ENCODE data around the gene HNRNPH1.

Gene HNRNPH1

DNA sequence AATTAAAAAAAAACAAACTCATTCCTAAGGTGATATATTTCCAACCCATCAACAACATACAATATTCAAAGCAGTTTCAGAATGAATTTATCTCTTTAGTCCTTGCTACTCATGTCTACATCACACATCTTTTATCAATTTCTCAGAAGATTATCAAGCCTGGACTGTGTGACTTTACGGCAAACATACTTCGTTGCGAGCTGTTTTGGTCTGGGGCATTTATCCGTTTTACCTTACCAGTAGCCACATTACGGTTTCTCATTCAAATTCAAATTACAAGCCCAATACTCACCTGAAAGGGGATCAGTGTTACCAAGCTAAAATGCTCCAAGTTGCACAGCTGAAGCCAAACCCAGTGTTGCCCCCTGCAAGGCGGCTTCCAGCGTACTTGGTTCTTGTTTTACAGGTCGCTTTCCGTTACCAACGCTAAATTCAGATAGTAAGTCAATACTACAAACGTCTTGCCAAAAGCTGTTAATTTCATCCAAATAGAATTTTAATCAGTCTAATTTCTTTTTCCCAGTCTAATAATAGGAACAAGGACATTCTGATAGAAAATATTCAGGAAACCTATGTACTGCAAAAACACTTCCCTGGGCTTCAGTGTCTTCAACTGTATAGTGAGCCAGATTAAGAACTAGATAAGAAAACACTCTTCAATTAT lies 1.8 kb downstream of the HNRNPH1 start:
- no peak for DNase-seq

DNA sequence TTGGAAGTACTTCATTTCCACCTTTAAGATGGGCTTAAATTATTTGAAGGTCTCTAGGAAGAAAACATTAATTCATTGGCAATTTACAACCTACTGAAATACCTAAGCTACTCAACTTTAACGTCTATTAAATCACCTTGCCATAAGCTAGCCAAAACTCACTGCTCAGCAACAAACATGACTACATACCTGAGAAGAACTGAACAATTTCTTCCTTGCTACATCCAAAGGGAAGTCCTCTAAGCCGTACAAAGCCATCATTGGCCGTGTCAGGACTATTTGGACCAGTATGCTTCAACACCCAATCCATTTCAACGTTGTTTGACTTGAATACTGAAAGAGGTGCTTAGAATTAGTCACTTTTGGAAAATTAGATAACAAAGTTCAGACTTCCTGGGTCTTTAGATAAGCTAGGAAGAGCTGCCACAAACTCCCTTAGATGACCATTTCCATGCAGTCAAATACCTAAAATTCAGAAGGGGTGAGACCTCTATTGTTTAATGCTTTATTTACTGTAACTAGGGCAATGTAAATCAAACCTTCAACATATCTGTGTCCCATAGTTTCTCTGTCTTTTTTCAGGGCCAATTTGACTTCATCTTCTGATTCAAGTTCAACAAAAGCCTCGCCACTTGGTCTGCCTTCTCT lies 2.6 kb downstream of the HNRNPH1 start:
- no peak for DNase-seq

DNA sequence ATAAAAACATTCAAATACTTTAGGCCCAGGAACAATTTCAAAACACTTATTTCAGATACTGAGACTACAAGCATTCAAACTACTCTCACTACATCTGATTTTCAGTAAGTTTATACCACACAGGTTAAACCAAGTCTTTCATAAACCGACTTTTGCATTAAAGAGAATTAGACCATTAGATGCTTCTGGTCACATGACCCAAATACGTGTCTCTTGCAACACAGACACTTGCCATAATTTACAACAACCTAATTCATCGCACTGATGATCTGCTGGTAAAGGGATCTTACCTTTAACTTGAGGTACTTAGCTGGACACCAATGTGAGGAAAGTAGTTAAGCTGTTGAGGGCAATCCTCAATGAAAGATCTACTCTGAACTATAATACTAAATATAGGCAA lies 3.2 kb downstream of the HNRNPH1 start:
- no peak for DNase-seq

DNA sequence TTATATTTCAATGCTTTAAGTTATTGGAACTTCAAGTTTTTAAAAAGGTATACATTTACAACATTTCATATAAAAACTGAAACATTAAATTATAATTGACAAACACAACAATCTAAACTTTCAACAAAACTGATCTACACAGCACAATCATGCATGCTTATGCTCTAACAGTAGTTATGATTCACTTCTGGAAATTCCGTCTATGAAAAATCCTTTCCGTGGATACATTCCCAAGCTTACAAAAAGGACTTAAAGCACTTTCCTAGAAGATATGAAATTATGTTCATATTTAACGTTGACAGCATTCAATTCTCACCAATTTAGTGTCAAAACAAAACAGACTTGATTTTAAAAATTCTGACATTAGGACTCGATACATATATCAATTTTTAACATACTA lies 3.7 kb downstream of the HNRNPH1 start:
- no peak for DNase-seq

DNA sequence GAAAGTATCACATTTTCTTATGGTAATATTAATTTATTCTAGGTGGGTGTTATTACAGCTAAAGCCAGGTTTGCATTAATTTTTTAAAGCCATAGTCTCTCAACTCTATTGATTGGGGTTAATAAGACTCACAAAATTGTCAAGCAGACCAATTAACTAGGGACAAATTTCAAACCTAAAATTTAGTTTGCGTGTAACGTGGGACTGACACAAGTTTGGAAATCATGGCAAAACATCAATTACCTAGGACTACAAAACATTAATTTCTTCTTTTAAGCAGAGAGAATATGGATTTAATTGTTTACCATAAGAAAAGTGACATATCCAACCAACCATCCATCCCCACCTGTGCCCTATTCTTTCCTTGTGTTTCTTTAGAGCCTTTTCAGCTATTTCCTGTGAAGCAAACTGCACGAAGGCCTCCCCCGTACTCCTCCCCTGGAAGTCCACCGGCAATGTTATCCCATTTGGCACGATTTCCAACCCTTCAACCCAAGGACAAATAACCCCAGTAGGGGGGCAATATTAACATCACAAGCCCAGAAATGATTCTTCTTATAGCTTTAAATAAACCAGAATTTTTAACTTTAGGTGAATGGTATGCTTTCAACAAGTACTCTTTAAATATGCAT lies 4.4 kb downstream of the HNRNPH1 start:
- no peak for DNase-seq

DNA sequence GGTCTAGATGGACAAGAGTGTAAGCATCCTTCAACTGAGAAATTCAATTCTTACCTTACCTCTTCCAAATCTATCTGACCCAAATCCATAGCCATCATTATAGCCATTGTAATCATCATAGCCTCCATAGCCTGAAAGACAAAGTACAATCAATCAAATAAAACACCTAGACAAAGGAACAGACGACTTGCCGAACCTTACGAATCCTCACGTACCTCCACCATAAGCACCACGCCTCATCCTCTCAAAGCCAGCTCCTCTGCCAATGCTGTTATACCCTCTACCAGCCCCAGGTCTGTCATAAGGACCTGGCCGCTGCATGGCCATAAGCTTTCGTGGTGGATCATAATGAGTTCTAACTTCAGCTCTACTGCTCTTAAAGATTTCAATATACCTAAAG lies 5.5 kb downstream of the HNRNPH1 start:
- no peak for DNase-seq

GRCh38 chr5:179616002-179616594 lies 7.4 kb downstream of the HNRNPH1 start:
- no peak for DNase-seq

DNA sequence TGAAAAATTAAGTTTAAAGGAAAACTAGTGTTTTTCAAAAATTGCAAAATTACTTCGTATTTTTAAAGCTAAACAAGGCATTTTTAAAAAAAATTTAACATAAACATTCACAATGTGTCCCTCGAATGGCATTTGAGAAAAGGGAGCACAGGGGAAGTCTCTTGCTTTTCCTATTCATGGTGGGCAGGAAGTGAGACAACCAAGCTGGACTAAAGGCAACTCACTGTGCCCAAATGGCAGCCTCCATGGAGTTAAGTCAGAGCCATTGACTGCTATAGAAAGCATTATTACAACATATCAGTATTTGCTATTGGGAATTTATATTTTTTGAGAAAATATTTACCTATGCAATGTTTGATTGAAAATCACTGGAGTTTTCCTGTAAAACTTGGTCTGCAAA lies 8.3 kb downstream of the HNRNPH1 start:
- DNase-seq = no peak

DNA sequence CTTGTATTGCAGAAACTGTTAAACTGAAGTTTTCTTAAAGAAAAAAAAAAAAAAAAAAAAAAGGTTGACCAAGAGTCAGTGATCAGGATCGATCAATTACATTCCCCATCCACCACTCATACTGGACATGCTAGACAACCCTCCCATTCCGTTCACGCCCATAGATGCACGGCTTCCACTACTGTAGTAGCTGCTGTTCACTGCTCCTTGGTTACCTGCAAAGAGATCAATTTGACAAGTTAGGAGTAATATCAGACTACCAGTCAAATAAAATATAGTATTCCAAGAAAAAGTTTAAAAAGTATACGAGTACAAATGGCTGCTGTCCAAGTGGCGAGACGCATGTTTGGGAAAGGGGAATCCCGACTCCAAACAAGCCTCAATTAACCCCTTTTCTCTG lies 8.7 kb downstream of the HNRNPH1 start:
- no peak for DNase-seq

GRCh38 chr5:179613460-179614071 lies 9.9 kb downstream of the HNRNPH1 start:
- DNase-seq = no peak

GRCh38 chr5:179612577-179613459 lies 10.7 kb downstream of the HNRNPH1 start:
- no peak for DNase-seq

DNA sequence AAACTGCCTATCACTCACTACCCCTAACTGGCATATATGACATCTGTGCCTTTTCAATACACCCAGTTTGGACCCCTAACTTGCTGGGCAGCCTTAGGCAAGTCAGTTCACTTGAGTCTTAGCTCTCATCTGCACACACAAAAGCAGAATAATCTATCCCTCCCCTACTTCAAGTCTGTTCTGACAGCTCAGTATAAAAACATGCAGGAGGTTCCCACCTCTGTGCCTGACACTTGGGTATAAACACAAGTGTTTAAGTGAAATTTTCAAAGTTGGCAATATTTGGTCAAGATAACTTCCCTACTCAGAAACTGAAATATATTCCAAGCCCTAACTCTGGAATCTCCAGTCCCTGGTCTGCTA lies 12.6 kb downstream of the HNRNPH1 start:
- DNase-seq = no peak

DNA sequence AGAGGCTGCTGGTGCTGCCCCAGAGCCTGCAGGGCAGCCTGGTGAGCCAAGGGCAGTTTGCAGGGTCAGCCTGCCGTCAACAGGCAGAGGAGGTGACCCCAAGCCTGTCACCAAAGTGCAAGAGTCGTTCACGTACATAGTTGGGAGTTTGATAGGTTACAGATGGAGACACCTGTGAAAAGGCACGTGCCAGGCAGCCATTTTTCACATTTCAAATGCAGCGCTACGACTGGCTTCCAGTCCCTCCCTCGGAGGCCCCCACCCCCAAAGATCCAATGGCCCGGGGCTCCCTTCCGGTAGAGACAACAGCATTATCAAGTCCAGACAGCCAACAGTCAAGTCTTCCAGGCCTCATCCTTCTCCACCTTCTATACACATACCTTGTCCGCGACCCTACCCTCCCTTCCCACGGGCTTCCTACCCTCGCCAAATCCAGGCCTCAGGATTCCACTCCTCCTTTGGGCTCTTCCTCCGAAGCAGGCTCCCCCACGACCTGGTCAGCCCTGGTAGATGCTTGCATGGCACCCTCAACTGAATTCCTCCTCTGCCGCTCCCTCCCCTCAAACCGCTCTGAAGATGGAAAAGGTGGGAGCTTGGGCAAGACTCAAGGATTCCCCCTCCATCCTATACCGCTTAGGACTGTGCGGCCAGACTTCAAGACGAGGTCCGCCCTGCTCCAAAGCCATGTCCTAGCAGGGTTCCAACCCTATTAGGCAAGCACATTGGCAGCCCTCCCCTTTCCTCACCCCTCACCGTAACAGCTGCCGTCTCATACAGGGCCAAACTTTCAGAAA lies 13.2 kb downstream of the HNRNPH1 start:
- no peak for DNase-seq

GRCh38 chr5:179609834-179610108 lies 13.7 kb downstream of the HNRNPH1 start:
- DNase-seq = no peak

GRCh38 chr5:179608131-179608581 lies 15.3 kb downstream of the HNRNPH1 start:
- no peak for DNase-seq

- DNase-seq = no peak
These were observed 16.1 kb downstream of the HNRNPH1 start for GRCh38 chr5:179607160-179607931.

GRCh38 chr5:179606910-179607159 lies 16.6 kb downstream of the HNRNPH1 start:
- no peak for DNase-seq

DNA sequence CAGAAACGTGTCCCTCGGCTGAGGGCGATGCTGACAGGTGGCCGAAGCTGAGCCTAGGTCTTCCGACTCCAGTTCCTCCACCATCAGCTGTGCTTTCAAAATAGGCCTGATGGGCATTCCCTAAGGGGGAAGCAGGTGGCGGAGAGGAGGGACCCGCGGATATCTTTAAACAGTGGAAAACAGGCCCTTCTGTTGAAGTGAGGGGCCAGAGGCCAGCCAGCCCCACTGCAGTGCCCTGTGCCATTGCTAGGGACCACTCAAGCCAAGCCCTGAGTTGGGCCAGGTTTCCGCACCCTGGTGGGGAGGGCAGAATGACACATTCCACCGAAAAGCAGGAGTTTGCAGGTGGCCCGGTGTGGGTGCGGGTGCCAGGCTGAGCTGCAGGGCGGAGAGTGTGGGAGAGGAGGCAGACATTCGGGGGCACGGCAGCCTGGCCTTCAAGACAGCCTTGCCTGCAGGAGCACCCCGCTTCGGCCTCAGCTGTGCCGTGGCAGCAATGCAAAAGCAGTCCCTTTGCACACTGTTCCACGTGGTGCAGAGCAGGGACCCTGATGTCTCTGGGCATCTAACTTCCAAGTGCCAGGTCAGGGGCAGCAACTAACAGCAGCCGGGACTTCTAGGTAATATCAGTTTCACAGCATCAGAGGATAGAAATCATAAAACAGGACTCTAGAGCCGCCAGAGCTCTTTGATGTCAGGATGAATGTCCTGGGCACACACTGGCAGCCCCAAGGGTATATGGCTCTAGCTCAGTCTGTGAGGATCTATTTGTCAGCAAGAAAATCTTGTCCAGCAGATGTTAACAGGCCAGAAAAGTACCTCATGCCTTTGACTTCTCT lies 17.2 kb downstream of the HNRNPH1 start:
- DNase-seq = no peak

- no peak for DNase-seq
These were observed 18.2 kb downstream of the HNRNPH1 start for GRCh38 chr5:179605026-179605833.

GRCh38 chr5:179603308-179603707 lies 20.2 kb downstream of the HNRNPH1 start:
- no peak for DNase-seq

All from NCI-H510A (cell line).